DMS153 (cell line): ENCODE results near the gene TBC1D3B.
"Not testable (repeated sequence)": the region's sequence is repeated elsewhere in the genome, so short reads cannot be mapped to it uniquely, and the experiment has no call there.

Experiments used
- DNase-seq: peaks from one replicate; lab custom pipeline; 2025; lab: John Stamatoyannopoulos, UW

TBC1D3B gene

GRCh38 chr17:36181446-36182175, 5.2 kb upstream of the TBC1D3B start:
- DNase-seq: not testable (repeated sequence)

- DNase-seq: not testable (repeated sequence)
Observed at GRCh38 chr17:36168836-36169235, 7.6 kb downstream of the TBC1D3B start.

GRCh38 chr17:36153895-36154610, 22.4 kb downstream of the TBC1D3B start:
- DNase-seq: no peak

- DNase-seq: no peak
Observed at GRCh38 chr17:36152639-36153120, 23.8 kb downstream of the TBC1D3B start.

GRCh38 chr17:36151891-36152638, 24.4 kb downstream of the TBC1D3B start:
- DNase-seq: no peak

GRCh38 chr17:36149296-36149820, 27.1 kb downstream of the TBC1D3B start:
- no peak for DNase-seq

GRCh38 chr17:36148559-36149295, 27.7 kb downstream of the TBC1D3B start:
- DNase-seq: no peak

GRCh38 chr17:36147601-36148000, 28.8 kb downstream of the TBC1D3B start:
- no peak for DNase-seq

GRCh38 chr17:36144981-36145729, 31.3 kb downstream of the TBC1D3B start:
- DNase-seq: no peak

- DNase-seq: no peak
Observed at GRCh38 chr17:36144014-36144413, 32.4 kb downstream of the TBC1D3B start.

- DNase-seq: no peak
Observed at GRCh38 chr17:36142806-36143205, 33.6 kb downstream of the TBC1D3B start.

GRCh38 chr17:36142235-36142634, 34.2 kb downstream of the TBC1D3B start:
- no peak for DNase-seq

GRCh38 chr17:36136439-36136838, 40.0 kb downstream of the TBC1D3B start:
- no peak for DNase-seq

GRCh38 chr17:36136036-36136435, 40.4 kb downstream of the TBC1D3B start:
- no peak for DNase-seq

GRCh38 chr17:36135465-36135864, 41.0 kb downstream of the TBC1D3B start:
- no peak for DNase-seq

GRCh38 chr17:36133602-36134236, 42.7 kb downstream of the TBC1D3B start:
- peak; percentile 17 for DNase-seq

GRCh38 chr17:36132421-36132831, 44.0 kb downstream of the TBC1D3B start:
- DNase-seq: no peak

- no peak for DNase-seq
Observed at GRCh38 chr17:36131931-36132330, 44.5 kb downstream of the TBC1D3B start.

GRCh38 chr17:36131421-36131820, 45.0 kb downstream of the TBC1D3B start:
- DNase-seq: no peak

GRCh38 chr17:36130346-36130745, 46.1 kb downstream of the TBC1D3B start:
- DNase-seq: no peak
